ENCODE data around the gene CD34. TPM values are rescaled to one million over a fixed set of nuclear protein-coding genes. Genes with fewer than 3 reads are reported as not detected.
A peak's percentile ranks its signal among the peaks of the same experiment; 100 is the strongest.
"Not testable (repeated sequence)": the region's sequence is repeated elsewhere in the genome, so short reads cannot be mapped to it uniquely, and the experiment has no call there.

The CD34 gene
- total RNA-seq, 2 donors from 2014 or later: 9.8 to 47.7 TPM

DNA sequence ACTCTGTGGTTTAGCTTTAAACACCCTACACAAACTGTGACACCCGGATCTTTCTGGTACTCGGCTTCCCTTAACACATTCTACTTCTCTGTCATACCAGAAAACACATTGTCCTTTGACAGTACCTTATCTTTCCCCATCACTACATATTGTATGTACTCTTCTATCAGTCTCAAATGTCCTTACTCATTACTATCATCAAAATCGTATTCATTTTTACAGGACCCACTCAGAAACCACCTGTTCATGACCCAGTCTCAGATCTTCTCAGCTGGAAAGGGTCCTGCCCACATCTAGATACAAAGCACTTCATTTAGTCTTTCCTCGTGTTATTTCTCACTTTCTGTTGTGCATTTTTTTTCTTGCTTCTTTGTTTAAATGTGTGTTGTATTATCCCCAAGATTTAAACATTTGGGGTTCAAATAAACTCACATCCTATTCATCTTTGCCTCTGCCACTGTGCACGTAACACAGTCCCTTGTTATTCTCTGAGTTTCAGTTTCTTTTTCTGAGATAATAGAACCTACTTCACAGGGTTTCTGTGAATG, 27.7 kb downstream of the CD34 start:
- 32% methylated on average over 5 of the region's 5 CpGs for WGBS
- Histone ChIP-seq H3K4me3 (no peak overlapping the region), H3K36me3 (no peaks in the 10 kb centered on the region), H3K27ac (peak overlapping the region; percentile 44 to 75), H3K27me3 (replicated peaks; ENCODE audit: insufficient read depth) (no peaks in the 10 kb centered on the region), H3K4me1 (replicated peaks) (no peaks in the 10 kb centered on the region), H3K9me3 (no peaks in the 10 kb centered on the region)
- intact Hi-C loops (cut with DNase I): loop anchor here (10.0 kb wide), 1 partner anchor 362 kb away; the partner anchor contains the start of gene PLXNA2
- TF ChIP-seq POLR2AphosphoS5 (IDR thresholded peaks at IDR 0.05) (no peak), POLR2A (IDR thresholded peaks at IDR 0.05) (no peak), CTCF (IDR thresholded peaks at IDR 0.05) (no peak)
- no peak for DNase-seq (ENCODE audit: low spot score)

DNA sequence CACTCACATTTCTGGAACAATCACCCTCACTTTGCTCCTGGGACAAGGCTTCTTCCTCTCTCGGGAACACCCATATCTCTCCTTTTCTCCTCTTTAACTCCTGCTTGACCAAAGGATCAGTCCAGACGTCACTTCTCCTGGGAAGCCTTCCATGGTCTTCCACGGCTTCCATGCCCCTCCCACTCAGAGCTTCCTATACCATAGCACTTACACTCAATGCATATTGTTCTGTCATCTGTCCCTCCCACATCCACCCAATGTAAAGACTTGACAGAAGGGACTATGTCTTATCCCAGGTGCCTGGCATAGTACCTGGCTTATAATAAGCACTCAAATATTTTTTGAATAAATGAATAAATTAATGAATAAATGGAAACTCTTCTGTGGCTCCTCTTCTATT, 28.2 kb downstream of the CD34 start:
- TF ChIP-seq POLR2AphosphoS5 (IDR thresholded peaks at IDR 0.05) (no peak), CTCF (IDR thresholded peaks at IDR 0.05) (no peak), POLR2A (IDR thresholded peaks at IDR 0.05) (no peak)
- WGBS: 43% methylated on average over 3 of the region's 3 CpGs
- Histone ChIP-seq H3K27me3 (replicated peaks; ENCODE audit: insufficient read depth) (no peaks in the 10 kb centered on the region), H3K4me3 (no peak overlapping the region), H3K9me3 (no peaks in the 10 kb centered on the region), H3K36me3 (no peaks in the 10 kb centered on the region), H3K27ac (peak overlapping the region in 1 of 2 donors; percentile 75), H3K4me1 (replicated peaks) (no peaks in the 10 kb centered on the region)
- intact Hi-C loops (cut with DNase I): loop anchor here (10.0 kb wide), 1 partner anchor 362 kb away; the partner anchor contains the start of gene PLXNA2
- DNase-seq (ENCODE audit: low spot score): no peak

DNA sequence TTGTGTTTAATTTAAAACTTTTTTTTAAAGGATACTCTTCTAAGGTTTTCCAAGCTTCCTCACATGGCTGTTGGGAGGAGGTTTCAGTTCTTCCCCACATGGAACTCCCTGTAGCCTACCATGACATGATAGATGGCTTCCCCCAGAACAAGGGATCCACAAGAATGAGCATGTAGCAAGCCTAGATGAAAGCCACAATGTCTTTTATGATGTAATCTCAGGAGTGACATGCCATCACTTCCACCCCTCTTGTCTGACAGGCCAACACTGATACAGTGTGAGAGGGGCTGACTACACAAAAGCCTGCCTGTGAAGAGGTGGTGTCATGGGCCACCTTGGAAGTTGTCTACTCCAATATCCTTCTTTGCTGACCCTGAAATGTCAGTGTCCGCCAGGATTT, 32.0 kb downstream of the CD34 start:
- H3K27me3 ChIP-seq (replicated peaks; ENCODE audit: insufficient read depth): no peaks in the 10 kb centered on the region
- H3K4me3 ChIP-seq: no peak overlapping the region
- no peak for DNase-seq (ENCODE audit: low spot score)
- H3K27ac ChIP-seq: no peak overlapping the region
- WGBS: 100% methylated on average over 1 of the region's 1 CpG
- TF ChIP-seq POLR2AphosphoS5 (IDR thresholded peaks at IDR 0.05) (no peak), CTCF (IDR thresholded peaks at IDR 0.05) (no peak), POLR2A (IDR thresholded peaks at IDR 0.05) (no peak)
- H3K36me3 ChIP-seq: no peaks in the 10 kb centered on the region
- no peaks in the 10 kb centered on the region for H3K9me3 ChIP-seq
- intact Hi-C loops (cut with DNase I): no loop called here
- H3K4me1 ChIP-seq (replicated peaks): no peaks in the 10 kb centered on the region

GRCh38 chr1:207877914-207878313, 33.0 kb downstream of the CD34 start:
- WGBS: 93% methylated on average over 5 of the region's 5 CpGs
- DNase-seq (ENCODE audit: low spot score); H3K4me3 ChIP-seq; intact Hi-C loops (cut with DNase I); H3K4me1 ChIP-seq (replicated peaks); H3K9me3 ChIP-seq; H3K27me3 ChIP-seq (replicated peaks; ENCODE audit: insufficient read depth); H3K36me3 ChIP-seq; H3K27ac ChIP-seq: not testable (repeated sequence)

- intact Hi-C loops (cut with DNase I): no loop called here
- 59% methylated on average over 4 of the region's 4 CpGs for WGBS
- H3K27me3 ChIP-seq (replicated peaks; ENCODE audit: insufficient read depth): no peaks in the 10 kb centered on the region
- no peak for TF ChIP-seq POLR2A (IDR thresholded peaks at IDR 0.05)
- TF ChIP-seq CTCF (IDR thresholded peaks at IDR 0.05): no peak
- TF ChIP-seq POLR2AphosphoS5 (IDR thresholded peaks at IDR 0.05): no peak
- no peaks in the 10 kb centered on the region for H3K36me3 ChIP-seq
- DNase-seq (ENCODE audit: low spot score): no peak
- H3K4me3 ChIP-seq: no peak overlapping the region
- no peaks in the 10 kb centered on the region for H3K4me1 ChIP-seq (replicated peaks)
- no peak overlapping the region for H3K27ac ChIP-seq
- no peaks in the 10 kb centered on the region for H3K9me3 ChIP-seq
Measured at GRCh38 chr1:207876131-207876530, 34.8 kb downstream of the CD34 start.
